Epithelial cell of prostate (primary cell): ENCODE results near the gene ARMC5.
"Not testable (repeated sequence)": the region's sequence is repeated elsewhere in the genome, so short reads cannot be mapped to it uniquely, and the experiment has no call there.

Source experiments
- DNase-seq: peaks from one replicate; pipeline ENCODE4 v3.0.0-alpha.2; 2011; ENCODE audit warnings: low read depth, low spot score
- H3K27ac ChIP-seq: fragments of 450-650 bp; 2 replicates; pipeline ENCODE4 v1.5.1; 2017; ENCODE audit warnings: mild to moderate bottlenecking

Gene ARMC5

DNA sequence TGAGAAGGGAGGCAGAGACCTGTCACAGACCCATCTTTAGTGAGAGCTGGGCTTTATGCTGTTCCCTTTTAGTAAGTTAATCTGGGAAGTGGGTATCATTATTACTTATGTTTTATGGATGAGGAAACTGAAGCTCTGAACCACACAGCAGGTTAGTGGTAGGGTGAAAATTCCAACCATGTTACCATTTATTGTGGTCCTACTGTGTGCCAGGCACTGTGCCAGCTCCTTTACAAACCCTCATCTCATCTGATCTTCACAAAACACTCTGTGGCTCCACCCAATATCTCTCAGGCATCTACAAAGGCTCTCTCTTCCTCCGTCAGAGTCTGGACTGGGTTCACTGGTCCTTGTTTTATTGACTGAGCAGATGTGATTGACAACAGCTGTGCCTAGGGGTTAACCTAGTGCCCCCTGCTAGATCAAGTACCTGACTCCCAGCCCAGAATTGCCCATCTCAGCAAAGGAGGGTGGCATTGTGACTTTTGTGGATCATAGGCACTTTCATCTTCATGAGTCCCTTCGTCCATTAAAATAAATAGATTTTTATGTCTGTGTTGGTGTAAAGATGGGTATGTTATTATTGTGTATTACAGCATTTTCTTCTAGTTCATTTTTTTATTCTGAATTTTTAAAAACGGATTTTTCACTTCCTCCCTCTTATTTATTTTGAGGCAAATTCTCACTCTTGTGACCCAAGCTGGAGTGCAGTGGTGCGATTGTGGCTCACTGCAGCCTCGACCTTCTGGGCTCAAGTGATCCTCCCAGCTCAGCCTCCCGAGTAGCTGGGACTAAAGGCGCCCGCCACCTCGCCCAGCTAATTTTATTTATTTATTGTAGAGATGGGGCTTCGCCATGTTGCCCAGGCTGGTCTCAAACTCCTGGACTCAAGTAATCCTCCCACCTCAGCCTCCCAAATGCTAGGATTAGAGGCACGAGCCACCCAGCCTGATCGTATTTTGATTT lies 15.8 kb downstream of the ARMC5 start:
- H3K27ac ChIP-seq, result no peak overlapping the region
- DNase-seq, result no peak

DNA sequence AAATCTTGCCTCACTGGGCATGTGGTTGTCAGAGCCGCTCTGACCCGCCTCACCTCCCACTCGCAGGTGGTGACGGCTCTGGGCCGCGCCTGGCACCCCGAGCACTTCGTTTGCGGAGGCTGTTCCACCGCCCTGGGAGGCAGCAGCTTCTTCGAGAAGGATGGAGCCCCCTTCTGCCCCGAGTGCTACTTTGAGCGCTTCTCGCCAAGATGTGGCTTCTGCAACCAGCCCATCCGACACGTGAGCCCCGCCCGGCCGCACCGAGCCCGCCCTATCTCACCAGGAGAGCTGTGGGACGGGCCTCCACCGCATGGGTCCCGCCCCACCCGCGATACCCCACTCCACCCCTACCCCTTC lies 16.6 kb downstream of the ARMC5 start:
- no peak overlapping the region for H3K27ac ChIP-seq
- no peak for DNase-seq

- DNase-seq, result no peak
- H3K27ac ChIP-seq, result no peak overlapping the region
These were observed 17.3 kb downstream of the ARMC5 start for GRCh38 chr16:31476303-31477219.

DNA sequence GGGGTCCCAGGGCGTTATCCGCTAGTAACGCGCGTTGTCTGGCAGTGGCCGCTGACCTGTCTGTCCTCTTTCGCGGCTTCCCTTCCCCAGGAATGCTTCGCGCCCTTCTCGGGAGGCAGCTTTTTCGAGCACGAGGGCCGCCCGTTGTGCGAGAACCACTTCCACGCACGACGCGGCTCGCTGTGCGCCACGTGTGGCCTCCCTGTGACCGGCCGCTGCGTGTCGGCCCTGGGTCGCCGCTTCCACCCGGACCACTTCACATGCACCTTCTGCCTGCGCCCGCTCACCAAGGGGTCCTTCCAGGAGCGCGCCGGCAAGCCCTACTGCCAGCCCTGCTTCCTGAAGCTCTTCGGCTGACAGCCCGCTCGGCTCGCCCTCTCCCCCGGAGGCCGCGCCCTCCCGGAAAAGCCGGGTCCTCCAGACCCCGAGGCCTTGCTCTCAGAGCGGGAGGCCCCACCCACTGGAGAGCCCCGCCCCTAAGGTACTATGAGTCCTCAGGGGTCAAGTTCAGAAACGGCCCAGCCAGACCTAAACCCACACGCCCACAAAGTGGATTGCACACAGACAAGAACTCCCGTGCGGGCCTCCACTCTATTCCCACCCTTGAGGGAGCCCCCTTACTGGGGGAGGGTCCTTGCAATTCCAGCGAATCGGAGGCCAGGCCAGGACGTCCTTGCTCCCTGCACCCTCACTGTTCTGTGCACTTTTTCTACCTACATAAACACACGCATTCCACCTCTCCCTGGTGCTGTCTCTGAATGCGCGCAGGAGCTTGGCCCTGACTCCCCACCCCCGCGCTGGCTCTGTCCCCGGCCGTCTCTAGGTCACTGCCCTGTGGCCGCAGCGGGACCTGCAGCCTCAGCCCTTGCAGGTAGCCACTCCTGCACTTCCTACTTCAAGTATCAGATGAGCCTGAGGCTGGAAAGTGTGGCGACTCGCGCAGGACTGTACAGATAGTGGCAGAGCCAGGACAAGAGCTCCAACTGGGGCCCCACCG lies 18.2 kb downstream of the ARMC5 start:
- no peak for DNase-seq

DNA sequence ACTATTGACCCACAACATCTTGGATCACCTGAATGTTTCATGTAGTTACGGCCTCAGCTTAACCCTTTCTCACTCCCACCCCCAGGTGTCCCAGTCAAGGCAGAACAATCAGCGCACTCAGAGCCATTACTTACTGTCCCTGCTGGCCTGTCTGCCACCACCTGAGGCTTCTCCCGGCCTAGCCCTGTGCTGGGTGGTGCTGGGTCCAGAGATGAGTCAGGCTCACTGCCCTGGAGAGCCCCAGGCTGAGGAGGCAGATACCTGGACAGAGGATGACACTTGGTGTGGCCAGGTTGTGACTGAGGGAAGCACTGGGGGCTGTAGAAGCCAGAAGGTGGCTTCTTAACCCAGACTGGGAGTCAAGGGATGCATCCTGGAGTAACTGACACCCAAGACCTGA lies 19.7 kb downstream of the ARMC5 start:
- no peak overlapping the region for H3K27ac ChIP-seq
- DNase-seq, result no peak

More for the DNA sequence above, 18.2 kb downstream of the ARMC5 start:
- no peak overlapping the region for H3K27ac ChIP-seq

DNA sequence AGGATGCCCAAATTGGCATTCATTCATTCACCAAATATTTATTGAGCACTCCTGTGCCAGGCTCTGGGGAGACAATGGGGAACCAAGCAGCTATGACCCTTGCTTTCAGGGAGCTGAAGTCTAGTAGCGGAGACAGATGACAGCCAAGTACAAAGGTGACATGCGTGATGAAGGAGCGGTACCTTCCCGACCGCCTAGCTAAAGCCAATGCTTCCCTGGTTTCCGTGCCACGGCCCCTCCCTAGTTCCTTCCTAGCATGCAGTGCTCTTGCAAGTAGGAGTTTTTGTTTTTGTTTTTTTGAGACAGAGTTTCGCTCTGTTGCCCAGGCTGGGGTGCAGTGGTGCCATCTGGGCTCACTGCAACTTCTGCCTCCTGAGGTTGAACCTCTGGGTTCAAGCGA lies 20.4 kb downstream of the ARMC5 start:
- no peak overlapping the region for H3K27ac ChIP-seq
- no peak for DNase-seq

DNA sequence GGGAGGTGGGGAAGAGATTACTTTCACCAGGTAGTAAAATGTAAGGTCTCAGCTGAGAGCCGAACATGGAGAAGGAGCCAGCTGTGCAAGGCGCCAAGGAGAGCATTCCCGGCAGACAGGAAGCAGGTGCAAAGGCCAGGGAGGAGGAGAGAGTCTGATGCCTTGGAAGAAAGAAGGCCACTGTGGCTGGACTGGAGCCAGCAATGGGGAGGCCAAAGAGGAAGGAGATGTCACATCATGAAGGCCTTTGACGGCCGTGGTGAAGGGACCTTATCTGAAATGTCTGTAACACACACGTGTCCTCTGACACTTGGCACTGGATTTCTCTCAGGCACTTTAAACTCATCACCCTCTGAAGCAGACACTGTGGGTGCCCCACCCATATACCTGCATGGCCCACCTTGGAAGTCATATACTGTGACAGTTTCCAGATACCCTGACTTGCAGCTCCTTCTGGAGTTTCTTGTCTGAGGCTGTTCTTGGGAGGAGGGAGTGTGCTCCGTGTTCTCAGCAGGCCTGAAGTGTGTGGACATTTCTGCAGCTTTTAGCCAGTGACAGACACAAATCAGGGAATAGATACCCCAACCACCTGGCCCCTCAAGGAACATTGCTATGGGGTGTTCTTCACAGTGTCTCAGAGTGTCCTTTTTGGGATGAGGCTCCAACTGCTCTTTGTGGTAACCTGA lies 21.7 kb downstream of the ARMC5 start:
- H3K27ac ChIP-seq, result no peak overlapping the region
- DNase-seq, result no peak

- no peak for DNase-seq
- no peak within 1 kb of the TSS for H3K27ac ChIP-seq
These were observed 23.8 kb downstream of the ARMC5 start, which contains the start of gene SLC5A2 for GRCh38 chr16:31483081-31483480. SLC5A2 (plus strand) TSS chr16:31483123; CDS start chr16:31483137, 14 bp downstream.

GRCh38 chr16:31484048-31484447 lies 24.7 kb downstream of the ARMC5 start:
- not testable (repeated sequence) for H3K27ac ChIP-seq, DNase-seq

GRCh38 chr16:31484491-31485171 lies 25.3 kb downstream of the ARMC5 start:
- no peak for DNase-seq
- no peak overlapping the region for H3K27ac ChIP-seq

DNA sequence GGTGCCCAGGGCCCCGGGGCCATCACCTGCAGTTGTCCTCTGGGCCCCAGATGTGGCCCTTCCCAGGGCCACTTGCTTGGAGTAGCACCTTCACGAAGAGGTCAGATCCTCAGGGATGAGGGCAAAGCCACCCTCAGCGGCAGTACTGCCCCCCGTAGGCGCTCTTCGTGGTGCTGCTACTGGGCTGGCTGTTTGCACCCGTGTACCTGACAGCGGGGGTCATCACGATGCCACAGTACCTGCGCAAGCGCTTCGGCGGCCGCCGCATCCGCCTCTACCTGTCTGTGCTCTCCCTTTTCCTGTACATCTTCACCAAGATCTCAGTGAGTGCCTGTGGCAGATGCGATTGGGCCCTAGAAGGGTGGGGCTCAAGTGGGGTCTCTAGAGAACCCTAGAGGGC lies 26.3 kb downstream of the ARMC5 start:
- no peak overlapping the region for H3K27ac ChIP-seq
- DNase-seq, result no peak

DNA sequence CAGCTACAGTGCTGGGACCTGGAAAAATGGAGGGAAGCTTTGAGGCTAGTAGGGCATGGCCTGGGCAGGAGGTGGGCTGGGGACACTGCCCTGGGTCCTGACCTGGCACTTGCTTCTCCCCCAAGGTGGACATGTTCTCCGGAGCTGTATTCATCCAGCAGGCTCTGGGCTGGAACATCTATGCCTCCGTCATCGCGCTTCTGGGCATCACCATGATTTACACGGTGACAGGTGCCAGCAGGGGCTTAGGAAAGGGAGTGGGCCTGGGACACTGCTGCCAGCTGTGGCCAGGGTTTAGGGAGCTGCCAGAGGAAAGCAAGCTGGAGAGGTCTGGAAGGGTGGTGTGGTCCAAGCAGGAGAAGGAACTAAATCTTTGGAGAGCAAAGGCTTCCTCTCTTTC lies 26.7 kb downstream of the ARMC5 start:
- H3K27ac ChIP-seq, result no peak overlapping the region
- no peak for DNase-seq

- DNase-seq, result no peak
- H3K27ac ChIP-seq, result no peak overlapping the region
These were observed 27.9 kb downstream of the ARMC5 start for GRCh38 chr16:31487071-31487719.

- no peak overlapping the region for H3K27ac ChIP-seq
- no peak for DNase-seq
These were observed 28.6 kb downstream of the ARMC5 start for GRCh38 chr16:31487720-31488467.

DNA sequence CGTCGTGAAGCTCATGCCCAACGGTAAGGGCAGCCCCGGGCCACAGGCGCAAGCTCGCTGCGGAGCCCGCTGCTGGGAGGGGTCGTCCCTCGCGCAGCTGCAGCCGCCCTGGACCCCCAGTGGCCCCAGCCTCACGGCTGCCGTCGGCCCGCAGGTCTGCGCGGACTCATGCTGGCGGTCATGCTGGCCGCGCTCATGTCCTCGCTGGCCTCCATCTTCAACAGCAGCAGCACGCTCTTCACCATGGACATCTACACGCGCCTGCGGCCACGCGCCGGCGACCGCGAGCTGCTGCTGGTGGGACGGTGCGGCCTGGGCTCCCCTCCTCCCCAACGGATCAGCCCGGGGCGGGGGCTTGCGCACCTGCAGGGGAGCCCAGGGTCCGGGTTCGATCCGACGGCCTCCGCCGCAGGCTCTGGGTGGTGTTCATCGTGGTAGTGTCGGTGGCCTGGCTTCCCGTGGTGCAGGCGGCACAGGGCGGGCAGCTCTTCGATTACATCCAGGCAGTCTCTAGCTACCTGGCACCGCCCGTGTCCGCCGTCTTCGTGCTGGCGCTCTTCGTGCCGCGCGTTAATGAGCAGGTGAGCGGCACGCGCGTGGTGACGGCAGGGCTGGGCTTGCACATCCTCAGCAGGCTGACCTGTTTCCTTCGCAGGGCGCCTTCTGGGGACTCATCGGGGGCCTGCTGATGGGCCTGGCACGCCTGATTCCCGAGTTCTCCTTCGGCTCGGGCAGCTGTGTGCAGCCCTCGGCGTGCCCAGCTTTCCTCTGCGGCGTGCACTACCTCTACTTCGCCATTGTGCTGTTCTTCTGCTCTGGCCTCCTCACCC lies 29.4 kb downstream of the ARMC5 start:
- H3K27ac ChIP-seq, result no peak overlapping the region
- DNase-seq, result no peak

GRCh38 chr16:31489298-31489564 lies 29.9 kb downstream of the ARMC5 start:
- DNase-seq, result no peak
- H3K27ac ChIP-seq, result no peak overlapping the region
